Transverse colon (tissue), 4 donors: ENCODE measurements around the gene DYNLRB1. TPM values are rescaled to one million over a fixed set of nuclear protein-coding genes. Genes with fewer than 3 reads are reported as not detected.
A peak's percentile ranks its signal among the peaks of the same experiment; 100 is the strongest.

Experiments used
- DNase-seq: peaks from one replicate; pipeline ENCODE4 v3.0.0-alpha.2; 2019
- H3K27ac ChIP-seq, 4 donors: fragments of 200-600 bp; sonication (generic); 2 replicates each; pipeline ENCODE4 v1.5.1; 2016 to 2018; ENCODE audit warnings: inconsistent platforms in 4 of 4
- H3K27me3 ChIP-seq: fragments of 200-600 bp; sonication (generic); 2 replicates; pipeline ENCODE4 v1.5.1; 2017; ENCODE audit warnings: inconsistent platforms
- H3K36me3 ChIP-seq, 4 donors: fragments of 200-600 bp; sonication (generic); 2 replicates each; pipeline ENCODE4 v1.5.1; 2017 to 2019; ENCODE audit warnings: inconsistent platforms in 4 of 4
- H3K4me1 ChIP-seq, 4 donors: fragments of 200-600 bp; sonication (generic); 2 replicates each; pipeline ENCODE4 v1.5.1; 2017 to 2020; ENCODE audit warnings: inconsistent platforms in 4 of 4
- H3K4me3 ChIP-seq, 4 donors: fragments of 200-600 bp; sonication (generic); 1 replicate in 1 of 4; 2 replicates in 3 of 4; pipeline versions ENCODE4 v1.5.1 to v1.6.1; 2017 to 2019; ENCODE audit warnings: inconsistent platforms in 4 of 4
- H3K9me3 ChIP-seq, 2 donors: fragments of 200-600 bp; sonication (generic); 2 replicates each; pipeline ENCODE4 v1.5.1; 2017 to 2019; ENCODE audit warnings: inconsistent platforms in 2 of 2
- EP300 ChIP-seq: sonication (generic); formaldehyde crosslinking; IDR thresholded peaks from one replicate; pipeline ENCODE4 v1.6.1; 2017; ENCODE audit warnings: antibody characterized with exemption, low read depth
- POLR2A ChIP-seq: fragments of 450-650 bp; IDR thresholded peaks from one replicate; pipeline ENCODE4 v1.6.1; 2016; ENCODE audit warnings: antibody characterized with exemption, mild to moderate bottlenecking, moderate library complexity
- POLR2AphosphoS5 ChIP-seq, 3 donors: sonication (generic); formaldehyde crosslinking; IDR thresholded peaks; one replicate each; pipeline ENCODE4 v1.6.1; 2016; ENCODE audit warnings: antibody characterized with exemption in 3 of 3
- WGBS, 2 donors: methylation state at CpG; one replicate each; pipeline ENCODE4 v1.1.5; 2018; ENCODE audit warnings: low coverage in 1 of 2; 5-methylcytosine and 5-hydroxymethylcytosine counted together
- in situ Hi-C, 4 donors: fragments of 200-750 bp; cut with MboI; loops; one replicate each; pipeline versions ENCODE4 v1.15.0 to v1.15.1; 2017; ENCODE audit warnings: low sequenced_read_pairs in 3 of 4, low pct_ligation_motif_present in 1 of 4, low pct_unique_long_range_greater_than_20kb in 1 of 4
- intact Hi-C: fragments of 100-400 bp; cut with DNase I; formaldehyde crosslinking; loops from one replicate; pipeline ENCODE4 v1.15.1; 2023; ENCODE audit warnings: low total_unique reads
- total RNA-seq, 4 donors: library from RNA; depleted of rRNA; stranded (reverse); fragments of >200 nt; gene quantifications; one replicate each; pipeline ENCODE4 v1.1.0, GENCODE V29; 2016
- TF ChIP-seq, protein P1 (sequence below), 5 experiments: fragments of 200-600 bp in 3 of 5; fragments of 450-650 bp in 2 of 5; sonication (generic) in 3 of 5; IDR thresholded peaks; 1 replicate in 2 of 5; 2 replicates in 3 of 5; pipeline ENCODE4 v1.5.1; 2016 to 2017; ENCODE audit warnings: antibody characterized with exemption in 5 of 5, inconsistent platforms in 3 of 5, mild to moderate bottlenecking in 2 of 5, moderate library complexity in 1 of 5

Gene DYNLRB1
- total RNA-seq, 4 donors from 2014 or later: 80.8 to 178 (median 120) TPM

DNA sequence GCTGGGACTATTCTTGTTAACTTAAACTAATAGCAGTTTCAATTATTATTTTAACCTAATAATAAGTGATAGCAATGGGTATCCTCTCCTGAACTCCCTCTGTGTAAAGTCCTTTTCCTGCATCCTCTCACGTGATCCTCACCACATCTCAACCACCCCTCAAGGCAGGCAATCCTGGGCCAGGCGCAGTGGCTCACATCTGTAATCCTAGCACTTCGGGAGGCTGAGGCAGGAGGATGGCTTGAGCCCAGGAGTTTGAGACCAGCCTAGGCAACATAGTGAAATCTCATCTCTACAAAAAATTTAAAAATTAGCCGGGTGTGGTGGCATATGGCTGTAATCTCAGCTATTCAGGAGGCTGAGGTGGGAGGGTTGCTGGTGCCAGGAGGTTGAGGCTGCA lies 66.0 kb downstream of the DYNLRB1 start:
- Histone ChIP-seq H3K4me3 (no peak overlapping the region), H3K36me3 (no peaks in the 10 kb centered on the region), H3K27me3 (no peaks in the 10 kb centered on the region), H3K9me3 (no peaks in the 10 kb centered on the region), H3K4me1 (peaks cover 22 to 60% (median 43%) of the 10 kb centered on the region in 4 donors), H3K27ac (peak overlapping the region; percentile 52 to 67 (median 64))
- no peak for DNase-seq
- TF ChIP-seq POLR2A: no peak
- TF ChIP-seq, protein P1, sequence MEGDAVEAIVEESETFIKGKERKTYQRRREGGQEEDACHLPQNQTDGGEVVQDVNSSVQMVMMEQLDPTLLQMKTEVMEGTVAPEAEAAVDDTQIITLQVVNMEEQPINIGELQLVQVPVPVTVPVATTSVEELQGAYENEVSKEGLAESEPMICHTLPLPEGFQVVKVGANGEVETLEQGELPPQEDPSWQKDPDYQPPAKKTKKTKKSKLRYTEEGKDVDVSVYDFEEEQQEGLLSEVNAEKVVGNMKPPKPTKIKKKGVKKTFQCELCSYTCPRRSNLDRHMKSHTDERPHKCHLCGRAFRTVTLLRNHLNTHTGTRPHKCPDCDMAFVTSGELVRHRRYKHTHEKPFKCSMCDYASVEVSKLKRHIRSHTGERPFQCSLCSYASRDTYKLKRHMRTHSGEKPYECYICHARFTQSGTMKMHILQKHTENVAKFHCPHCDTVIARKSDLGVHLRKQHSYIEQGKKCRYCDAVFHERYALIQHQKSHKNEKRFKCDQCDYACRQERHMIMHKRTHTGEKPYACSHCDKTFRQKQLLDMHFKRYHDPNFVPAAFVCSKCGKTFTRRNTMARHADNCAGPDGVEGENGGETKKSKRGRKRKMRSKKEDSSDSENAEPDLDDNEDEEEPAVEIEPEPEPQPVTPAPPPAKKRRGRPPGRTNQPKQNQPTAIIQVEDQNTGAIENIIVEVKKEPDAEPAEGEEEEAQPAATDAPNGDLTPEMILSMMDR (IDR thresholded peaks at IDR 0.05): no peak
- TF ChIP-seq EP300: no peak
- no peak for TF ChIP-seq POLR2AphosphoS5 (IDR thresholded peaks at IDR 0.05)
- in situ Hi-C loops: no loop called here
- WGBS, 2 donors: 76 to 80% methylated on average over 4 of the region's 4 CpGs
- intact Hi-C loops: no loop called here

DNA sequence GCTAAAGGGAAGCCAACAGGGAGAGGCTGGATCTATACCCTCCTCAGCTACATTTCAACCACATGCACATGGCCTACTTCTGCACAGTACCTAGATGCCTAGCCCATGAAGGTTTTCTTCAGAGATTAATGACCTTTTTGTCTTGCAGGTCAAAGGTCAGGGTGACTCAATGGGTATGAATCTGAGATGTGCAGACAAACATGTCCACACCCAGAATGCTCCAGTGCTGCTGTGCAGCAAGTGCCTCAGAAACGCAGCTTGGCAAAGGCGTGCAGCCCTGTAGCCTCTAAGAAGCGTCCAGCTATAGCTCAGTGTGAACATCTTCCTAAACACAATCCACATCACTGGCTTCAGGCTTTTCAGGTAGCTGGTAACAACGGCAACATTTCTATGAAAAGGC lies 66.7 kb downstream of the DYNLRB1 start:
- in situ Hi-C loops: no loop called here
- intact Hi-C loops: no loop called here
- no peak for TF ChIP-seq POLR2A
- no peak for TF ChIP-seq POLR2AphosphoS5 (IDR thresholded peaks at IDR 0.05)
- no peak for TF ChIP-seq EP300
- TF ChIP-seq, protein P1 (IDR thresholded peaks at IDR 0.05): no peak
- H3K27me3 ChIP-seq: no peaks in the 10 kb centered on the region
- H3K27ac ChIP-seq: peak overlapping the region; percentile 3 to 67 (median 45)
- no peak for DNase-seq
- 84% methylated on average over 4 of the region's 4 CpGs; no CpG with 5 or more reads in 1 of the 2 donors for whole genome bisulfite sequencing, 2 donors
- H3K9me3 ChIP-seq: no peaks in the 10 kb centered on the region
- no peak overlapping the region for H3K4me3 ChIP-seq
- peaks cover 22 to 59% (median 43%) of the 10 kb centered on the region in 4 donors for H3K4me1 ChIP-seq
- no peaks in the 10 kb centered on the region for H3K36me3 ChIP-seq

- DNase-seq: peak; percentile 31
- no peaks in the 10 kb centered on the region for H3K36me3 ChIP-seq
- intact Hi-C loops: no loop called here
Measured at GRCh38 chr20:34583544-34583943, 67.3 kb downstream of the DYNLRB1 start.

GRCh38 chr20:34585019-34585418 lies 68.8 kb downstream of the DYNLRB1 start:
- TF ChIP-seq, protein P1 (IDR thresholded peaks at IDR 0.05): no peak
- TF ChIP-seq POLR2AphosphoS5 (IDR thresholded peaks at IDR 0.05) (no peak), EP300 (no peak), POLR2A (no peak)
- Histone ChIP-seq H3K36me3 (no peaks in the 10 kb centered on the region), H3K27me3 (no peaks in the 10 kb centered on the region), H3K4me3 (no peak overlapping the region), H3K9me3 (no peaks in the 10 kb centered on the region), H3K27ac (no peak overlapping the region), H3K4me1 (peaks cover 12 to 40% (median 27%) of the 10 kb centered on the region in 4 donors)
- in situ Hi-C loops (no loop called here), intact Hi-C loops (no loop called here)
- 97% methylated on average over 3 of the region's 5 CpGs; no CpG with 5 or more reads in 1 of the 2 donors for WGBS, 2 donors
- no peak for DNase-seq

More at GRCh38 chr20:34583544-34583943, 67.3 kb downstream of the DYNLRB1 start:
- TF ChIP-seq EP300 (no peak), POLR2AphosphoS5 (IDR thresholded peaks at IDR 0.05) (no peak), POLR2A (no peak)
- TF ChIP-seq, protein P1 (IDR thresholded peaks at IDR 0.05): no peak
- 40% methylated on average over 6 of the region's 6 CpGs; no CpG with 5 or more reads in 1 of the 2 donors for WGBS, 2 donors
- H3K4me1 ChIP-seq: peaks cover 19 to 54% (median 41%) of the 10 kb centered on the region in 4 donors
- in situ Hi-C loops: no loop called here
- no peaks in the 10 kb centered on the region for H3K27me3 ChIP-seq
- H3K4me3 ChIP-seq: no peak overlapping the region
- no peaks in the 10 kb centered on the region for H3K9me3 ChIP-seq
- peak overlapping the region; percentile 3 to 67 (median 45) for H3K27ac ChIP-seq
